SU-DHL-6 (cell line): ENCODE measurements around the gene TNFRSF17.
"Not testable (repeated sequence)": the region's sequence is repeated elsewhere in the genome, so short reads cannot be mapped to it uniquely, and the experiment has no call there.

Source experiments
- H2AFZ ChIP-seq: fragments of 200-600 bp; sonication (generic); 2 replicates; pipeline ENCODE4 v1.6.1; 2014; ENCODE audit warnings: low read depth, mild to moderate bottlenecking, moderate library complexity, mixed read lengths, antibody characterized with exemption, low read length; ENCODE audit not compliant: severe bottlenecking
- H3F3A ChIP-seq: fragments of 200-600 bp; shearing (Covaris generic); 2 replicates; pipeline ENCODE4 v1.6.0; 2016; ENCODE audit warnings: antibody characterized with exemption, mild to moderate bottlenecking; ENCODE audit not compliant: insufficient read depth
- H3K27ac ChIP-seq: fragments of 200-600 bp; sonication (generic); 2 replicates; pipeline ENCODE4 v1.5.1; 2016; ENCODE audit warnings: low read depth, mild to moderate bottlenecking, low read length, moderate library complexity, mixed read lengths
- H3K27me3 ChIP-seq: fragments of 200-600 bp; sonication (generic), shearing (Covaris generic); 2 replicates; pipeline ENCODE4 v1.6.0; 2014; ENCODE audit warnings: mild to moderate bottlenecking, low read length
- H3K36me3 ChIP-seq: fragments of 200-600 bp; sonication (generic); 2 replicates; pipeline ENCODE4 v1.6.1; 2014; ENCODE audit warnings: mild to moderate bottlenecking, low read length, mixed read lengths
- H3K4me2 ChIP-seq: fragments of 300-600, 200-600 bp; shearing (Covaris generic), sonication (generic); 2 replicates; pipeline ENCODE4 v1.6.0; 2014; ENCODE audit warnings: low read length, low read depth, mild to moderate bottlenecking; ENCODE audit not compliant: poor library complexity, severe bottlenecking
- H3K4me3 ChIP-seq: fragments of 200-600 bp; sonication (generic); 2 replicates; pipeline ENCODE4 v1.5.1; 2014; ENCODE audit warnings: antibody characterized with exemption, low read length, mild to moderate bottlenecking, mixed read lengths; ENCODE audit not compliant: insufficient read depth, poor library complexity, severe bottlenecking
- H3K79me2 ChIP-seq: fragments of 200-600 bp; sonication (generic); 2 replicates; pipeline ENCODE4 v1.6.1; 2014; ENCODE audit warnings: mild to moderate bottlenecking, low read length, moderate library complexity; ENCODE audit not compliant: insufficient read depth
- H3K9ac ChIP-seq: fragments of 200-600 bp; sonication (generic); 2 replicates; pipeline ENCODE4 v1.7.0; 2014; ENCODE audit warnings: mild to moderate bottlenecking, low read length
- H3K9me2 ChIP-seq: fragments of 200-600 bp; sonication (generic); replicated peaks from 2 replicates; pipeline ENCODE4 v1.6.1; 2014; ENCODE audit warnings: low read length; ENCODE audit not compliant: insufficient read depth
- H3K9me3 ChIP-seq: fragments of 200-600 bp; sonication (generic); 2 replicates; pipeline ENCODE4 v1.6.1; 2014; ENCODE audit warnings: low read length, mixed read lengths; ENCODE audit not compliant: insufficient read depth
- H4K20me1 ChIP-seq: fragments of 200-600 bp; sonication (generic); 2 replicates; pipeline ENCODE4 v1.6.1; 2014; ENCODE audit warnings: low read depth, mild to moderate bottlenecking, antibody characterized with exemption, low read length, moderate library complexity, mixed read lengths
- CTCF ChIP-seq: fragments of 200-600 bp; sonication (generic); IDR thresholded peaks from one replicate; pipeline ENCODE4 v1.5.1; 2017; ENCODE audit warnings: antibody characterized with exemption, mild to moderate bottlenecking, low read length, moderate library complexity; ENCODE audit not compliant: insufficient read depth, poor library complexity, severe bottlenecking
- EZH2phosphoT487 ChIP-seq: fragments of 200-600 bp; sonication (generic), shearing (Covaris generic); conservative IDR thresholded peaks from 2 replicates; pipeline ENCODE4 v1.6.1; 2018; ENCODE audit warnings: mild to moderate bottlenecking, antibody characterized with exemption, low read length, moderate library complexity, mixed read lengths

TNFRSF17 gene

GRCh38 chr16:11957591-11958395 lies 7.2 kb upstream of the TNFRSF17 start:
- no peak overlapping the region for H2AFZ ChIP-seq

GRCh38 chr16:11962457-11962856 lies 2.6 kb upstream of the TNFRSF17 start:
- peaks cover 80% of the 10 kb centered on the region for H3F3A ChIP-seq
- not testable (repeated sequence) for H3K9me2 ChIP-seq

More at GRCh38 chr16:11957591-11958395, 7.2 kb upstream of the TNFRSF17 start:
- Histone ChIP-seq H4K20me1 (no peaks in the 10 kb centered on the region), H3K9me2 (no peaks in the 10 kb centered on the region), H3K9me3 (no peaks in the 10 kb centered on the region), H3K27me3 (no peaks in the 10 kb centered on the region), H3K79me2 (no peaks in the 10 kb centered on the region), H3K36me3 (no peaks in the 10 kb centered on the region), H3K9ac (no peak overlapping the region), H3K4me3 (no peak overlapping the region), H3K4me2 (no peak overlapping the region), H3F3A (peaks cover 35% of the 10 kb centered on the region), H3K27ac (peak overlapping the region; percentile 16)
- TF ChIP-seq CTCF (no peak), EZH2phosphoT487 (no peak)

GRCh38 chr16:11962978-11963377 lies 2.0 kb upstream of the TNFRSF17 start:
- peak overlapping the region; percentile 99 for H3K27ac ChIP-seq
- peaks cover 22% of the 10 kb centered on the region for H3K79me2 ChIP-seq
- H3K4me3 ChIP-seq = peak overlapping the region; percentile 45
- H4K20me1 ChIP-seq, H3K9me3 ChIP-seq, H3K27me3 ChIP-seq, H3K9me2 ChIP-seq, H2AFZ ChIP-seq, H3K36me3 ChIP-seq: not testable (repeated sequence)
- peak overlapping the region; percentile 100 for H3K4me2 ChIP-seq
- peak overlapping the region; percentile 83 for H3K9ac ChIP-seq
- H3F3A ChIP-seq = peaks cover 84% of the 10 kb centered on the region

More at GRCh38 chr16:11962457-11962856, 2.6 kb upstream of the TNFRSF17 start:
- Histone ChIP-seq H3K79me2 (peaks cover 17% of the 10 kb centered on the region), H3K27ac (peak overlapping the region; percentile 99), H3K9ac (peak overlapping the region; percentile 83), H3K4me3 (peak overlapping the region; percentile 45), H3K4me2 (peak overlapping the region; percentile 100)
- H3K36me3 ChIP-seq, H3K27me3 ChIP-seq, H3K9me3 ChIP-seq, H2AFZ ChIP-seq, H4K20me1 ChIP-seq: not testable (repeated sequence)

GRCh38 chr16:11963706-11964105 lies 1.3 kb upstream of the TNFRSF17 start:
- Histone ChIP-seq H3K9ac (peak overlapping the region; percentile 83), H3K36me3 (peaks cover 9% of the 10 kb centered on the region; the same call in 1 of the 2 replicates), H3K4me2 (peak overlapping the region; percentile 100), H3F3A (peaks cover 87% of the 10 kb centered on the region), H3K4me3 (peak overlapping the region; percentile 45), H3K27ac (peak overlapping the region; percentile 99), H2AFZ (no peak overlapping the region), H3K9me2 (no peaks in the 10 kb centered on the region), H3K27me3 (no peaks in the 10 kb centered on the region), H3K79me2 (peaks cover 29% of the 10 kb centered on the region), H4K20me1 (no peaks in the 10 kb centered on the region), H3K9me3 (no peaks in the 10 kb centered on the region)
- TF ChIP-seq CTCF (no peak), EZH2phosphoT487 (no peak)
